Measurements from ENCODE around the gene DPYD. TPM values are rescaled to one million over a fixed set of nuclear protein-coding genes. Genes with fewer than 3 reads are reported as not detected.

Gene DPYD
- total RNA-seq, 1 experiment from 2014 or later = 7.0 TPM

DNA sequence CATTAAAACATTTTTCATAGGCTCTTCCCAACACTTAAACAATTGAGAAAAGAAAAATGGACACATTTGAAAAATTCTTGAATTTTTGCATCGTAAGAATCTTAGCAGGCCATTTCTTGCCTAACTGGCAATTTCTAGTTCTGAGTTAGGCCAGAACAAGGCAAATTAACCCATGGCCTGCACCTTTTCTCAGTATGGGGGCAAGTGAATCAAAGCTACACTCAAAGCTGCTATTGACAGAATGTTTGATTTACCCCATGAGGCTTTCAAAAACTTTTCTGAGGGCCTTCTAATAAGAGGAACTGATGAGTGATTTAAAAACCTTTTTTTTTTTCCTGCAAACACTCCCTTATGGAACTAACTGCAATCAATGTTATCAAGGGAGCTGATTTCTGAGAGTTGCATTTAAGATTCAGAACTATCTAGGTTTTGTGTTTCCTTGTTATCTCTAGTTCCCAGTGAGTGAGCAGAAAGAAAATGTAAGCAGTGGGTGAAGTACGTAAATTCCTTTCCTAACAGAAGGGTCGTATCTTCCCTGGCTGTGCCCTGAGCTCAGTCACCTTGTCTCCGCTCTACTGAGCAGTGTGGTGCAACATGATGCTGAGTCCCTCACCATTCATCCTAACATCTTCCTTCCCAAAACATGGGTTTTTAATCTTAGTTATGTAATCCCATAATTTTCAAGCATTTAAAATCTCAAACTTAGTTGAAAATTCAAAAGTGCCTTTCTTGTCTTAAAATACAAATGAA lies 353.7 kb downstream of the DPYD start:
- intact Hi-C loops (cut with micrococcal nuclease; ENCODE audit: unreplicated experiment) = no loop called here
- H3K36me3 Mint-ChIP-seq (ENCODE audit: insufficient read depth, unreplicated experiment) = no peaks in the 10 kb centered on the region
- H3K4me1 Mint-ChIP-seq (ENCODE audit: low read depth, unreplicated experiment) = no peaks in the 10 kb centered on the region
- no TSS peak for BruUV-seq (replicated peaks)
- no peaks in the 10 kb centered on the region for H3K9me3 Mint-ChIP-seq (ENCODE audit: unreplicated experiment)
- no peaks in the 10 kb centered on the region for H3K9me3 ChIP-seq
- H3K4me1 ChIP-seq = no peaks in the 10 kb centered on the region
- no peak overlapping the region for H3K27ac Mint-ChIP-seq (ENCODE audit: unreplicated experiment)
- ChIA-PET CTCF (no interaction called here), POLR2A (no interaction called here)
- TF ChIP-seq, protein P1, sequence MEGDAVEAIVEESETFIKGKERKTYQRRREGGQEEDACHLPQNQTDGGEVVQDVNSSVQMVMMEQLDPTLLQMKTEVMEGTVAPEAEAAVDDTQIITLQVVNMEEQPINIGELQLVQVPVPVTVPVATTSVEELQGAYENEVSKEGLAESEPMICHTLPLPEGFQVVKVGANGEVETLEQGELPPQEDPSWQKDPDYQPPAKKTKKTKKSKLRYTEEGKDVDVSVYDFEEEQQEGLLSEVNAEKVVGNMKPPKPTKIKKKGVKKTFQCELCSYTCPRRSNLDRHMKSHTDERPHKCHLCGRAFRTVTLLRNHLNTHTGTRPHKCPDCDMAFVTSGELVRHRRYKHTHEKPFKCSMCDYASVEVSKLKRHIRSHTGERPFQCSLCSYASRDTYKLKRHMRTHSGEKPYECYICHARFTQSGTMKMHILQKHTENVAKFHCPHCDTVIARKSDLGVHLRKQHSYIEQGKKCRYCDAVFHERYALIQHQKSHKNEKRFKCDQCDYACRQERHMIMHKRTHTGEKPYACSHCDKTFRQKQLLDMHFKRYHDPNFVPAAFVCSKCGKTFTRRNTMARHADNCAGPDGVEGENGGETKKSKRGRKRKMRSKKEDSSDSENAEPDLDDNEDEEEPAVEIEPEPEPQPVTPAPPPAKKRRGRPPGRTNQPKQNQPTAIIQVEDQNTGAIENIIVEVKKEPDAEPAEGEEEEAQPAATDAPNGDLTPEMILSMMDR (IDR thresholded peaks at IDR 0.05; ENCODE audit: insufficient read depth in 1 of 2, low read depth in 1 of 2, low read length in 1 of 2, severe bottlenecking in 1 of 2, unreplicated experiment in 1 of 2) = no peak
- H3K4me3 Mint-ChIP-seq (ENCODE audit: unreplicated experiment) = no peak overlapping the region
- H3K36me3 ChIP-seq (ENCODE audit: control insufficient read depth, insufficient read depth, low read length) = no peaks in the 10 kb centered on the region
- H3K27me3 Mint-ChIP-seq (ENCODE audit: insufficient read depth, unreplicated experiment) = no peaks in the 10 kb centered on the region
- H3K27me3 ChIP-seq (replicated peaks; ENCODE audit: control insufficient read depth, insufficient read depth, low read length) = no peaks in the 10 kb centered on the region
- no peak overlapping the region for H3K4me3 ChIP-seq (ENCODE audit: low read depth, low read length)
- no peak for DNase-seq

DNA sequence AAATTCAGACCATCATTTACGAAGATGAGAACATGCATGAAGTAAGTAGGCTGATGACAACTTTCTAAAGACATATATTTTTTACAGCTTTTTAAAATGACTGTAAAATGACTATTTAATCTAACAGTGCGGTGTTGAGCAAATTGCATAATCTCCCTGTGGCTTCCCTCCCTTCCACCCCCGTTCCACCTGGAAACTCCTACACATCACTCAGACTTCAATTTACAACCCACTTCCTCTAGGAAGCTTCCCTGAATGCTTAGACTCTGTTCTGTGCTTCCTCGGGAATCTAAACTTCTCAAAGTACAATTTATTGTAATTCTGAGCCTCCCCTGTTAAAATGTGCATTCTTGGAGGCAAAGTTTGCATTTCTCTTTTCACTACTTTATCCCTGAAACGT lies 354.9 kb downstream of the DPYD start:
- Histone ChIP-seq H3K36me3 (ENCODE audit: control insufficient read depth, insufficient read depth, low read length) (no peaks in the 10 kb centered on the region), H3K4me3 (ENCODE audit: low read depth, low read length) (no peak overlapping the region), H3K9me3 (no peaks in the 10 kb centered on the region), H3K27me3 (replicated peaks; ENCODE audit: control insufficient read depth, insufficient read depth, low read length) (no peaks in the 10 kb centered on the region), H3K4me1 (no peaks in the 10 kb centered on the region)
- no peak for DNase-seq
- Mint-ChIP-seq H3K27ac (ENCODE audit: unreplicated experiment) (no peak overlapping the region), H3K4me1 (ENCODE audit: low read depth, unreplicated experiment) (no peaks in the 10 kb centered on the region), H3K4me3 (ENCODE audit: unreplicated experiment) (no peak overlapping the region), H3K9me3 (ENCODE audit: unreplicated experiment) (no peaks in the 10 kb centered on the region), H3K36me3 (ENCODE audit: insufficient read depth, unreplicated experiment) (no peaks in the 10 kb centered on the region), H3K27me3 (ENCODE audit: insufficient read depth, unreplicated experiment) (no peaks in the 10 kb centered on the region)
- CTCF ChIA-PET = no interaction called here
- POLR2A ChIA-PET = no interaction called here
- TF ChIP-seq, protein P1 (IDR thresholded peaks at IDR 0.05; ENCODE audit: insufficient read depth in 1 of 2, low read depth in 1 of 2, low read length in 1 of 2, severe bottlenecking in 1 of 2, unreplicated experiment in 1 of 2) = no peak
- intact Hi-C loops (cut with micrococcal nuclease; ENCODE audit: unreplicated experiment) = no loop called here
- no TSS peak for BruUV-seq (replicated peaks)

DNA sequence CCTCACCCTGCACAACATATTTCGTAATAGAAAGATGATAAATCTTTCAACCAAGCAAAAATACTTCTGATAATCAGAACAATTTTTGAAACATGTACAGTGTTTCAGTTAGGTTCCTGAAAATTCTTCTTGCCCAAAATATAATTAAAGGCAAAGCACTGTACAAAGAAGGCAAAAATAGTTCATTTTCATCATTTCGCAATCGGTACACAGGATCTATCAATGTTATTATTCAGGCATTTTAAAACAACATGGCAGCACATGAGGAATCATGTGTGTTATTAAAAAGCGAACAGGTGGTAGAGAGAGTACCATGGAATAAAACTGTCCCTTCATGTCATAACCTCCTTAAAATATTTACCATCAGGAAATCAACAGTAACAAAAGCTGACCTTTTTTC lies 356.9 kb downstream of the DPYD start:
- H3K27me3 ChIP-seq (replicated peaks; ENCODE audit: control insufficient read depth, insufficient read depth, low read length) = no peaks in the 10 kb centered on the region
- no peak for DNase-seq
- no peaks in the 10 kb centered on the region for H3K9me3 ChIP-seq
- H3K36me3 ChIP-seq (ENCODE audit: control insufficient read depth, insufficient read depth, low read length) = no peaks in the 10 kb centered on the region
- Mint-ChIP-seq H3K4me3 (ENCODE audit: unreplicated experiment) (no peak overlapping the region), H3K27me3 (ENCODE audit: insufficient read depth, unreplicated experiment) (no peaks in the 10 kb centered on the region), H3K27ac (ENCODE audit: unreplicated experiment) (no peak overlapping the region), H3K9me3 (ENCODE audit: unreplicated experiment) (no peaks in the 10 kb centered on the region), H3K4me1 (ENCODE audit: low read depth, unreplicated experiment) (no peaks in the 10 kb centered on the region), H3K36me3 (ENCODE audit: insufficient read depth, unreplicated experiment) (no peaks in the 10 kb centered on the region)
- BruUV-seq (replicated peaks) = no TSS peak
- no peak overlapping the region for H3K4me3 ChIP-seq (ENCODE audit: low read depth, low read length)
- H3K4me1 ChIP-seq = no peaks in the 10 kb centered on the region
- POLR2A ChIA-PET = no interaction called here
- TF ChIP-seq, protein P1 (IDR thresholded peaks at IDR 0.05; ENCODE audit: insufficient read depth in 1 of 2, low read depth in 1 of 2, low read length in 1 of 2, severe bottlenecking in 1 of 2, unreplicated experiment in 1 of 2) = no peak
- intact Hi-C loops (cut with micrococcal nuclease; ENCODE audit: unreplicated experiment) = no loop called here
- CTCF ChIA-PET = no interaction called here
